Testis (tissue), 3 donors: ENCODE results near the gene AAMDC. TPM values are rescaled to one million over a fixed set of nuclear protein-coding genes. Genes with fewer than 3 reads are reported as not detected.
"Not testable (repeated sequence)": the region's sequence is repeated elsewhere in the genome, so short reads cannot be mapped to it uniquely, and the experiment has no call there.

Experiments
- DNase-seq: peaks from one replicate; pipeline ENCODE4 v3.0.0-alpha.2; 2019
- H3K27ac ChIP-seq, 2 donors: fragments of 200-600 bp; sonication (generic); one replicate each; pipeline ENCODE4 v1.5.1; 2019
- H3K27me3 ChIP-seq: fragments of 200-600 bp; sonication (generic); one replicate; pipeline ENCODE4 v1.5.1; 2019
- H3K36me3 ChIP-seq: fragments of 200-600 bp; sonication (generic); one replicate; pipeline ENCODE4 v1.5.1; 2017; ENCODE audit warnings: low read depth; ENCODE audit errors: missing control alignments
- H3K4me1 ChIP-seq: fragments of 200-600 bp; sonication (generic); one replicate; pipeline ENCODE4 v1.5.1; 2019
- H3K4me3 ChIP-seq, 2 donors: fragments of 200-600 bp; sonication (generic); one replicate each; pipeline ENCODE4 v1.5.1; 2017 to 2019
- H3K9me3 ChIP-seq: fragments of 200-600 bp; sonication (generic); one replicate; pipeline ENCODE4 v1.5.1; 2017
- POLR2A ChIP-seq: fragments of 450-650 bp; IDR thresholded peaks from one replicate; pipeline ENCODE4 v1.6.1; 2017; ENCODE audit warnings: antibody characterized with exemption, mild to moderate bottlenecking, moderate library complexity
- WGBS, 2 donors: methylation state at CpG; one replicate each; pipeline ENCODE4 v1.1.5; 2018; 5-methylcytosine and 5-hydroxymethylcytosine counted together
- intact Hi-C: fragments of 100-400 bp; cut with DNase I; formaldehyde crosslinking; loops from one replicate; pipeline ENCODE4 v1.15.1; 2023; ENCODE audit warnings: low total_unique reads
- polyA plus RNA-seq: library from polyadenylated mRNA; stranded (reverse); fragments of 350-450 nt; fragmentation: Illumina TruSeq; extraction: RNeasy Lipid Tissue Mini Kit (QIAGEN cat#74804); gene quantifications from one replicate; pipeline ENCODE4 v1.2.3, GENCODE V29; 2014; ENCODE audit warnings: low read depth, low replicate concordance; ENCODE audit not compliant: insufficient read depth
- small RNA-seq, 2 donors: library from RNA; depleted of rRNA; stranded (forward); fragments of <200 nt; gene quantifications; one replicate each; pipeline ENCODE3, GENCODE V24; 2016
- total RNA-seq, 2 donors: library from RNA; depleted of rRNA; stranded (reverse); fragments of >200 nt; gene quantifications; one replicate each; pipeline ENCODE4 v1.2.3, GENCODE V29; 2016

Gene AAMDC
- total and polyA plus RNA-seq, 3 donors from 2014 or later: 20.2 to 56.6 (median 22.0) TPM

DNA sequence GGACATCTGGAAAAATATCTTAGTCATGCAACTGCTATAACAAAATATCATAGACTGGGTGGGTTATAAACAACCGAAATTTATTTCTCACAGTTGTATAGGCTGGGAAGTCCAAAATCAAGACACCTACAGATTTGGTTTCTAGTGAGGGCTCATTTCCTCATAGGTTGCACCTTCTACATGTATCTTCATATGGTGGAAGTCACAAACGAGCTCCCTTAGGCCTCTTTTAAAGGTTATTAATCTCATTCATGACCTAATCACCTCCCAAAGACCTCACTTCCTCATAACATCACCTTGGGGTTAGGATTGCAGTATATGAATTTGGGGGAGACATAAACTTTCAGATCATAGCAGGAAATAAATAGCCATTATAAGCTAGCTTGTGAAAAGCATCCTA, 88.3 kb downstream of the AAMDC start:
- no peaks in the 10 kb centered on the region for H3K9me3 ChIP-seq
- no peak overlapping the region for H3K4me3 ChIP-seq
- no peaks in the 10 kb centered on the region for H3K27me3 ChIP-seq
- no peak overlapping the region for H3K27ac ChIP-seq
- no peaks in the 10 kb centered on the region for H3K36me3 ChIP-seq
- WGBS, 2 donors: 88 to 92% methylated on average over 2 of the region's 2 CpGs
- TF ChIP-seq POLR2A: no peak
- DNase-seq: no peak
- intact Hi-C loops: no loop called here
- peaks cover under 1% of the 10 kb centered on the region for H3K4me1 ChIP-seq

DNA sequence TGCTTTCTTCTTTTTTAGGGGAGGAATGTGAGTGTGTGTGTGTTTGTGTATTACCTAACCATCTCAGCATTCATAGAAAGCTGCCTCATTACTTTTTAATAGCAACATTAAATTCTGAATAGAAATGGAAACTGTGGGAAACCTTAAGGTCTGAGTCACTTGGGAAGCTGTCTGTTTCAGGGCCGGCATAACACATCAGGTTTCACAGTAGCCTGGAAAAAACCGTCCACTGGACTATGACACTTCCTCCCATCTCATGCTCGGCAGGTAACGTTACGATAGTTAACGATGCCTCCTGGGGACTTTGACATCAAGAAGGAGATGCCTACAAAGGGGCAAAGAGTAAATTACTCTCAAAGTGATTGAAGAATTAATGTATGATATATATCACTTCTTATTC, 89.9 kb downstream of the AAMDC start:
- WGBS, 2 donors: 91 to 92% methylated on average over 6 of the region's 6 CpGs
- H3K27me3 ChIP-seq, H3K9me3 ChIP-seq, H3K36me3 ChIP-seq, H3K4me1 ChIP-seq, intact Hi-C loops, H3K4me3 ChIP-seq, H3K27ac ChIP-seq, DNase-seq: not testable (repeated sequence)

- H3K4me3 ChIP-seq, H3K4me1 ChIP-seq, DNase-seq, H3K27ac ChIP-seq, H3K27me3 ChIP-seq, intact Hi-C loops, H3K36me3 ChIP-seq, H3K9me3 ChIP-seq: not testable (repeated sequence)
- WGBS, 2 donors: 58 to 63% methylated on average over 3 to 4 of the region's 4 CpGs
These were observed 92.8 kb downstream of the AAMDC start for GRCh38 chr11:77913608-77914306.

DNA sequence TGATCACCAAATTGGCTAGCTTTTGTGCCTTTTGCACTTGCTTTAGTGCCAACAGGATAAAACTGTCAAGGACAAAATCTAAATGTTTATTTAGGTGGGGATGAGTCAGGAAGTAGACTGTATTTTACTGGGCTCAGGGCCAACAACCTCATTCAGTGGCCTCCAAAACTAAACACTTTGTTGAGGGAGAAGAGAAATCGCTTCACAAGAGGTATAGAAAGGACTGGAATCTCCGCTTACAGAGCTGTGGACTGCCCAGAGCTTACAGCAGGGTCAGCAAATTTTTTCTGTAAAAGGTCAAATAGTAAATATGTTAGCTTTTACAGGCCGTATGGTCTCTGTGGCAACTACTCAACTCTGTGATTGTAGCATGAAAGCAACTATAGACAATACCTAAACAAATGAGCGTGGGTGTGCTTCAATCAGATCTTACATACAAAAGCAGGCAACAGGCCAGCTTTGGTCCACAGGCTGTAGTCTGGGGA, 93.4 kb downstream of the AAMDC start:
- H3K4me3 ChIP-seq, H3K9me3 ChIP-seq, H3K27ac ChIP-seq, H3K4me1 ChIP-seq, H3K36me3 ChIP-seq, H3K27me3 ChIP-seq, intact Hi-C loops: not testable (repeated sequence)
- DNase-seq: peak; percentile 36
- WGBS, 2 donors: 31 to 45% methylated on average over 4 of the region's 4 CpGs

- H3K4me3 ChIP-seq, intact Hi-C loops, H3K27ac ChIP-seq, DNase-seq, H3K36me3 ChIP-seq, H3K9me3 ChIP-seq, H3K27me3 ChIP-seq, H3K4me1 ChIP-seq: not testable (repeated sequence)
- WGBS, 2 donors: 100% methylated on average over 1 of the region's 2 CpGs; no CpG with 5 or more reads in 1 of the 2 donors
These were observed 96.8 kb downstream of the AAMDC start for GRCh38 chr11:77917713-77918112.

Small RNAs within 50 kb of the gene (small RNA-seq; reads per million reads assigned to genes)
- 0 reads per million in 2 donors for gene AP002812.4

Other genes with a start within 250 kb of the AAMDC start
- 10 to 100 TPM; 16.0 to 21.1 TPM for gene AQP11, start 231.2 kb upstream of the AAMDC start, total RNA-seq
- 14.5 TPM for gene AQP11, start 231.2 kb upstream of the AAMDC start, polyA plus RNA-seq
- gene CLNS1A, start 183.3 kb upstream of the AAMDC start, total RNA-seq: 10 to 100 TPM; 42.6 to 92.6 TPM
- 101 TPM for gene CLNS1A, start 183.3 kb upstream of the AAMDC start, polyA plus RNA-seq
- gene RSF1, start 422 bp upstream of the AAMDC start, total RNA-seq: 100 to 1,000 TPM in 1 of 2 donors, 10 to 100 TPM in 1; 94.6 to 168 TPM
- 17.7 TPM for gene RSF1, start 422 bp upstream of the AAMDC start, polyA plus RNA-seq
- gene INTS4, start 173.5 kb downstream of the AAMDC start, total RNA-seq: 10 to 100 TPM; 37.4 to 48.2 TPM
- 20.2 TPM for gene INTS4, start 173.5 kb downstream of the AAMDC start, polyA plus RNA-seq
- gene KCTD14, start 202.1 kb downstream of the AAMDC start, total RNA-seq: 1 to 10 TPM in 1 of 2 donors, under 1 TPM in 1; 0.71 to 1.4 TPM
- gene KCTD14, start 202.1 kb downstream of the AAMDC start, polyA plus RNA-seq: 3.8 TPM
- under 1 TPM in 1 of 2 donors, not detected in 1; 0.31 TPM for gene THRSP, start 242.7 kb downstream of the AAMDC start, total RNA-seq
- 0.37 TPM for gene THRSP, start 242.7 kb downstream of the AAMDC start, polyA plus RNA-seq